ENCODE results near the gene CLSTN2. TPM values are rescaled to one million over a fixed set of nuclear protein-coding genes. Genes with fewer than 3 reads are reported as not detected.

CLSTN2 gene
- total RNA-seq, 2 donors from 2014 or later = not detected

DNA sequence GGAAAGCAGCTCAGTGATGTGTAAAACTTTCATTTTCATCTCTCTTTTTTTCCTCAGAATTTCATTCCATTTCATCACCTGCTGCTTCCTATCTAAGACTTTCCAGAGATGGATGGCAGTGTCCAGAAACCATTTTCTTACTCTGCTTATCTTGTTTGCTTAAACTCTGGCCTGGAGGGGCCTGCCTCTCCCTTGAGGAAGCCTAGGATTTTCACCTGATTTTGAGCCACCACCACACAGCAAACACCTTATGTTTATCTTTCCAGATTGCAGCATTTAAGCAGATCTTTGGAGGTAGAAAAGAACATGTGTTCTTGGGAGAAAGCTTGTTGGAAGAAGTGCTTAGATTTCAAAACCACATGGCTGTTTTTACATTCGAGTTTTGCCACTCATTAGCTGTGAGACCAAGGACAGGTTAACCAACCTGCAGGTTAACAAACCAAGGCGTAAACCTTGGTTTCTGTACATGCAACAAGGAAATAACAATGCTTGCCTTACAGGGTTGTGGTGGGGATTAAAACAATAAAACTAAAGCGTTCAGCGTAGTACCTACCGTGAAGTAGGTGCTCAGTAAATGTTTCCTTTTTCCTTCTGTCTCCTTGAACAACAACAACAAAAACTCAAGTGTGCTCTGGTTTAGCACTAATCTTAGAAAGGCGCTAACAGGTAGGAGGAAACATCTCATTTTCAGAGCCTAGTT, 120.3 kb downstream of the CLSTN2 start:
- ATAC-seq (replicated peaks in 1 of 2) = no peak
- Mint-ChIP-seq H3K4me1 (ENCODE audit: low read depth) (no peaks in the 10 kb centered on the region), H3K36me3 (ENCODE audit: insufficient read depth in 2 of 2) (peaks cover 0 to 2% of the 10 kb centered on the region in 2 donors), H3K27me3 (ENCODE audit: low read depth) (peaks cover 19% of the 10 kb centered on the region), H3K27ac (no peak overlapping the region), H3K4me3 (no peak overlapping the region), H3K9me3 (peaks cover 4 to 6% of the 10 kb centered on the region in 2 donors)
- no peak for DNase-seq

- ATAC-seq (replicated peaks in 1 of 2) = no peak
- peaks cover 14% of the 10 kb centered on the region for H3K27me3 Mint-ChIP-seq (ENCODE audit: low read depth)
- no peak overlapping the region for H3K4me3 Mint-ChIP-seq
- H3K9me3 Mint-ChIP-seq = peaks cover 4 to 6% of the 10 kb centered on the region in 2 donors
- no peaks in the 10 kb centered on the region for H3K4me1 Mint-ChIP-seq (ENCODE audit: low read depth)
- no peak overlapping the region for H3K27ac Mint-ChIP-seq
- H3K36me3 Mint-ChIP-seq (ENCODE audit: insufficient read depth in 2 of 2) = peaks cover 0 to 2% of the 10 kb centered on the region in 2 donors
- no peak for DNase-seq
These were observed 121.1 kb downstream of the CLSTN2 start for GRCh38 chr3:140056047-140056446.

GRCh38 chr3:140061211-140061610, 126.2 kb downstream of the CLSTN2 start:
- DNase-seq = no peak
- H3K27ac Mint-ChIP-seq = no peak overlapping the region
- H3K4me3 Mint-ChIP-seq = no peak overlapping the region
- no peak for ATAC-seq (replicated peaks in 1 of 2)
- H3K36me3 Mint-ChIP-seq (ENCODE audit: insufficient read depth in 2 of 2) = no peaks in the 10 kb centered on the region
- H3K4me1 Mint-ChIP-seq (ENCODE audit: low read depth) = no peaks in the 10 kb centered on the region
- H3K27me3 Mint-ChIP-seq (ENCODE audit: low read depth) = peaks cover 6% of the 10 kb centered on the region
- H3K9me3 Mint-ChIP-seq = peaks cover 0 to 4% of the 10 kb centered on the region in 2 donors

DNA sequence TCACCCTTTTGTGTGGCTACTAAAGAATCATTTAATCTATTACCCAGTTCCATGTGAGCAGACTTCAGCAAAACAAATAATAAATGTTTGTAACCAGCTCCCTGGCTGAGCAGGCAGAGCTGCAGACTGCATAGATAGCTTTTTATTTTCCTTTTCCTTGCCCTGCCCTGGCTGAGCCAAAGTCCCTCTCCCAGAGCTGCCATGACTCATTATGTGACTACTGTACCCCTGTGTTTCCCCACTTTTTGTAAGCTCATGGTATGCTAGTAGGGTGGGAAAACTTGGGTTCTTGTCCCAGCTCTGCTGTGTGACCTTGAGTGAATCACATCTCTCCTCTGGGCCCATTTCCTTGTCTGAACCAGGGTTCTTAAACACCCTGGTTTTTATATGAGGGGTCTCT, 127.5 kb downstream of the CLSTN2 start:
- ATAC-seq (replicated peaks in 1 of 2) (no peak), DNase-seq (no peak)
- Mint-ChIP-seq H3K27ac (no peak overlapping the region), H3K27me3 (ENCODE audit: low read depth) (peaks cover 6% of the 10 kb centered on the region), H3K36me3 (ENCODE audit: insufficient read depth in 2 of 2) (no peaks in the 10 kb centered on the region), H3K4me1 (ENCODE audit: low read depth) (no peaks in the 10 kb centered on the region), H3K9me3 (peaks cover 0 to 4% of the 10 kb centered on the region in 2 donors), H3K4me3 (no peak overlapping the region)

GRCh38 chr3:140067487-140067886, 132.5 kb downstream of the CLSTN2 start:
- ATAC-seq (replicated peaks in 1 of 2) = no peak
- H3K27me3 Mint-ChIP-seq (ENCODE audit: low read depth) = peaks cover 6% of the 10 kb centered on the region
- H3K4me3 Mint-ChIP-seq = no peak overlapping the region
- no peaks in the 10 kb centered on the region for H3K9me3 Mint-ChIP-seq
- H3K4me1 Mint-ChIP-seq (ENCODE audit: low read depth) = no peaks in the 10 kb centered on the region
- no peaks in the 10 kb centered on the region for H3K36me3 Mint-ChIP-seq (ENCODE audit: insufficient read depth in 2 of 2)
- no peak for DNase-seq
- H3K27ac Mint-ChIP-seq = no peak overlapping the region

GRCh38 chr3:140068494-140069017, 133.6 kb downstream of the CLSTN2 start:
- Mint-ChIP-seq H3K4me1 (ENCODE audit: low read depth) (no peaks in the 10 kb centered on the region), H3K27me3 (ENCODE audit: low read depth) (peaks cover 6% of the 10 kb centered on the region), H3K4me3 (no peak overlapping the region), H3K36me3 (ENCODE audit: insufficient read depth in 2 of 2) (no peaks in the 10 kb centered on the region), H3K27ac (no peak overlapping the region), H3K9me3 (no peaks in the 10 kb centered on the region)
- ATAC-seq (replicated peaks in 1 of 2) (no peak), DNase-seq (no peak)

DNA sequence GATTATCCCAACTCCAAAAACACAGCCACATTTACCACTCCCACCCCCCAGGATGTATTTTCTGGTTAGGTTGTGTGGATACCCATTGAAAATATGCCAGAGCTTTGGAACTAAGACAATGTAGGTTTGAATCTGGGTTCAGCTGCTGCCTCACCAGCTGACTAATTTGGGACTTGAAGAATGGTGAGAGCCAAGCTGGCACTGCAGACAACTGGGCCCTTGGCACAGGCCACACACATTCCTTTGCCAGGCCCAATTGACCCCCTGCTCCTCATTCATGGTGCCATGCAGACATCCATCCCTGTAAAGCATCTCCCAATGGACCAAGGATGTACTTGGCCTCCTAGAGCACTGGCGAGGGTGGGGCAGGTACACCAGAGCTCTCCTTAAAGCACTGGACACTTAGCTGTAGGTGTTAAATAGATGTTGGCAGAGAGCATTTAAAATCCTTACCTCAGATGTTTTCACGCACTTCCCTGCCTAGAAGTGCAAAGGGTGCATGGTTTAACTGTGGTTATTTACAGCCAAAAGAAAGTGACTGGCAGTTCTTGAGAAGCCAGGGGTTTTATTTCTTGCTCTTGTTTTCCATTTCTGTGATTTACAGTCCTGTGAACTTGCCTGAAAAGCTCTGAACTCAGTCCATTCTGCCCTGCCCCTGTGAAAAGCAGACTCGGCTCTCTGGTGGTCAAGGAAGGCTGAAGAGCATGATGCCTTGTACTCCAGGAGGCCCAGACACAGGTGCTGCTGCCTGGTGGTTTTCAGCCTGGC, 138.5 kb downstream of the CLSTN2 start:
- Mint-ChIP-seq H3K4me3 (no peak overlapping the region), H3K27ac (no peak overlapping the region), H3K36me3 (ENCODE audit: insufficient read depth in 2 of 2) (no peaks in the 10 kb centered on the region), H3K9me3 (no peaks in the 10 kb centered on the region), H3K27me3 (ENCODE audit: low read depth) (peaks cover 6% of the 10 kb centered on the region), H3K4me1 (ENCODE audit: low read depth) (no peaks in the 10 kb centered on the region)
- DNase-seq (no peak), ATAC-seq (replicated peaks in 1 of 2) (no peak)

DNA sequence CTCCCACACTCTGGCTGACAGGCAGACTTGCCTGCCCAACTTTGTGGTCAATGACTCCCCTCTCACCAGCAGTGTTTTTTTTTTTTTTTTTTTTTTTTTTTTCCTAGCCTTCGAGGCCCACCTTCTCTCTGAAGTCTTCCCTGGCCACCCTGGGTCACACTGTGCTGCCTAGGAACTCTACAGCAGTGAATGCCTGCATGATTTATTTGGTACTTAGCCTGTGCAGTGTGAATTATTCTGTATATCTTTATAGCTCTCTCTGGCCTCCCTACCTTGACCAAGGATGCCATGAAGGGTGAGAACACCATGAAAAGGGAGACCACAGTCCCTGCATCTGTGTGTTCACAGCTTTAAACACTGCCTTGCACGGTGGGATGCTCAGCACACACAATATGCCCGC, 141.6 kb downstream of the CLSTN2 start:
- Mint-ChIP-seq H3K9me3 (no peaks in the 10 kb centered on the region), H3K27ac (no peak overlapping the region), H3K4me3 (no peak overlapping the region), H3K27me3 (ENCODE audit: low read depth) (peaks cover under 1% of the 10 kb centered on the region), H3K4me1 (ENCODE audit: low read depth) (no peaks in the 10 kb centered on the region), H3K36me3 (ENCODE audit: insufficient read depth in 2 of 2) (no peaks in the 10 kb centered on the region)
- no peak for ATAC-seq (replicated peaks in 1 of 2)
- no peak for DNase-seq

DNA sequence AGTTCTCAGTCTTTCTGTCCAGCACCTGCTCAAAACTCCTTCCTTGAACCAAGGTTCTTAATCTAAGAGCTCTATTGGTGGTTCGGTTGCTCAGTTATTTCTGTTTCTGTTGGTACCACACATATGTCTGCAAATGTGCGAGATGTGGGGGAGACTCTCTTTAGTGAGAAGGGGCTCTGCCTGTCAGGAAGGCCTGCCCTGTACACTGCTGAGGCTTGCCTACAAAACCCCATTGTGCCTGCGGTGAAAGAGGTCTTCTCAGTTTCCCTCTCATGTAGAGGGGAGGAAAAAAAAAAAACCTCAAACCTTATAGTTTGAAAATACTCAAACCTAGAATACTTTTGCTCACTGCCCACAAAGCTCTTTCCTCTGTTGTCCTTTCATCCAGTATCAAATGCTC, 142.4 kb downstream of the CLSTN2 start:
- Mint-ChIP-seq H3K4me1 (ENCODE audit: low read depth) (no peaks in the 10 kb centered on the region), H3K4me3 (no peak overlapping the region), H3K36me3 (ENCODE audit: insufficient read depth in 2 of 2) (no peaks in the 10 kb centered on the region), H3K9me3 (no peaks in the 10 kb centered on the region), H3K27me3 (ENCODE audit: low read depth) (no peaks in the 10 kb centered on the region), H3K27ac (no peak overlapping the region)
- ATAC-seq (replicated peaks in 1 of 2) (no peak), DNase-seq (no peak)

DNA sequence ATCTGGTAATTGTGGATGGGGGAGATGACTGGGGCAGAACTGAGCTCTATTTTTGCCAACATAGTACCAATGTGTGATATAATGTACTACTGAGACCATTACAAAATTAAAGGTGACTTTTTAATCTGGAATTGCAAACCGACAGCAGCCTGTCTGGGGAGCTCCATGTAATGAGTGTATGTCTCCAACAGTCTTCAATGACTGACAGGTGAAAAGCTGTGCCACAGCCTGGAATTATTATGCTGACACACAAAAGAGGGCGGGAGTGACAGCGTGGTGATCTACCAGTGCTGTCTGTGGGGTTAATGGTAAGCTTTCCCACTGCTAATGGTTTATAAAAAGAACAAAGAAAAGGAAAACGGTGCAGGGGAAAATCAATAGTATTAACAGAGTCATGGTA, 143.4 kb downstream of the CLSTN2 start:
- Mint-ChIP-seq H3K4me3 (no peak overlapping the region), H3K27me3 (ENCODE audit: low read depth) (peaks cover 9% of the 10 kb centered on the region), H3K27ac (no peak overlapping the region), H3K4me1 (ENCODE audit: low read depth) (no peaks in the 10 kb centered on the region), H3K9me3 (no peaks in the 10 kb centered on the region), H3K36me3 (ENCODE audit: insufficient read depth in 2 of 2) (no peaks in the 10 kb centered on the region)
- no peak for DNase-seq
- ATAC-seq (replicated peaks in 1 of 2) = no peak

DNA sequence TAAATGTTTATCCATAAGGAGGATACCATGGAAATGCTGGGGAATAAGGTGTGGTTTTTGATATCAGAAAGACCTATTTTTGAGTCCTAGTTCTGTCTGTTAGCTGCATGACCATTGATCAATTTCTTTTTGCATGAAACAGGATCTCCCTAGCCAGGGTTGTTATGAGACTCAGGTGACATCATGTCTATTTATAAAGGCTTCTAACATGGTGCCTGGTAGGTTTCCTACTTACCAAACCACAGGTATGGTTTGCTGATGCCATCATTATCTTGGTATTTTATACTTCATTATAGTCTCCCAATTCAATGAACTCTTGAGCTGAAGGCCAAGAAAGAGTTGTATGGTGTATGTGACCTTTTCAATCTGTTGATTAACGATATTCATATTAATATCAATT, 144.0 kb downstream of the CLSTN2 start:
- ATAC-seq (replicated peaks in 1 of 2) (no peak), DNase-seq (no peak)
- Mint-ChIP-seq H3K27ac (no peak overlapping the region), H3K36me3 (ENCODE audit: insufficient read depth in 2 of 2) (no peaks in the 10 kb centered on the region), H3K4me3 (no peak overlapping the region), H3K4me1 (ENCODE audit: low read depth) (no peaks in the 10 kb centered on the region), H3K9me3 (no peaks in the 10 kb centered on the region), H3K27me3 (ENCODE audit: low read depth) (peaks cover 9% of the 10 kb centered on the region)

DNA sequence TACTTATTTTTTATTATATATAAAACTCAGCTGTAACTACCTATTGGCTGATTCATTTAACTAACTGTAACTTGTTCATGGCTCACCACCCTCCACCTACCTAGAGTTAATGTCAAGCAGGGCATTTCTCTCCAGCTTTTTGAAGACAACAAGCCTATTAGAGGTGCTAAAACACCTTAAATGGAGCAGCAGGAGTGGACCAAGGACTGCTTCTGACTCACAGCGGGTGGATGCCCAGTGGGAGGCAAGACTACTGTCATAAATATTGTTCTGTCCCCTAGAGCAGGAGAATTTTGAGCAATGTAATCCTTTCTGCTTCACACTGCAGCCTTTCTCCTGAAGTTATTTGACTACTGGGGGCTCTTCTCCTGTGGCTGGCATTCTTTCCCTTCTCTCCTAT, 146.9 kb downstream of the CLSTN2 start:
- no peak overlapping the region for H3K27ac Mint-ChIP-seq
- ATAC-seq (replicated peaks in 1 of 2) (no peak), DNase-seq (no peak)
- H3K4me1 Mint-ChIP-seq (ENCODE audit: low read depth) = no peaks in the 10 kb centered on the region
- no peaks in the 10 kb centered on the region for H3K9me3 Mint-ChIP-seq
- H3K27me3 Mint-ChIP-seq (ENCODE audit: low read depth) = peaks cover 9% of the 10 kb centered on the region
- H3K4me3 Mint-ChIP-seq = no peak overlapping the region
- no peaks in the 10 kb centered on the region for H3K36me3 Mint-ChIP-seq (ENCODE audit: insufficient read depth in 2 of 2)

- Mint-ChIP-seq H3K4me1 (ENCODE audit: low read depth) (no peaks in the 10 kb centered on the region), H3K27me3 (ENCODE audit: low read depth) (peaks cover 9% of the 10 kb centered on the region), H3K4me3 (no peak overlapping the region), H3K27ac (no peak overlapping the region), H3K36me3 (ENCODE audit: insufficient read depth in 2 of 2) (no peaks in the 10 kb centered on the region), H3K9me3 (peaks cover 0 to 1% of the 10 kb centered on the region in 2 donors)
- ATAC-seq (replicated peaks in 1 of 2) (no peak), DNase-seq (no peak)
These were observed 150.0 kb downstream of the CLSTN2 start for GRCh38 chr3:140085001-140085400.

All from activated T-cell treated with anti-CD3 and anti-CD28 coated beads, Interleukin-2, amount 50 U/mL, for 72 hours (primary cell).